ENCODE data around the gene EVI5L. TPM values are rescaled to one million over a fixed set of nuclear protein-coding genes. Genes with fewer than 3 reads are reported as not detected.

EVI5L gene
- total and polyA plus RNA-seq, 2 of the 8 experiments (the other 6 are each of a cell fraction or from before 2014, with no cell fraction given), result 7.2 to 11.0 TPM

- TF ChIP-seq CHD7 (IDR thresholded peaks at IDR 0.05; ENCODE audit: insufficient replicate concordance, low read length), result no peak
- no peak for TF ChIP-seq RXRA (IDR thresholded peaks at IDR 0.05; ENCODE audit: insufficient read depth, low read depth, low read length)
- TF ChIP-seq SIN3A (conservative IDR thresholded peaks at IDR 0.05 in 1 of 2, IDR thresholded peaks at IDR 0.05 in 1 of 2; ENCODE audit: low read depth in 1 of 2, low read length in 2 of 2), result no peak
- no peak for TF ChIP-seq TAF1 (IDR thresholded peaks at IDR 0.05; ENCODE audit: low read depth, low read length)
- no peak for TF ChIP-seq CTBP2 (IDR thresholded peaks at IDR 0.05; ENCODE audit: borderline replicate concordance, insufficient read depth, insufficient read length, low read length)
Observed at GRCh38 chr19:7901337-7901736, 71.3 kb downstream of the EVI5L start (continued).
